ENCODE measurements around the gene C11orf16.
A peak's percentile ranks its signal among the peaks of the same experiment; 100 is the strongest.
"Not testable (repeated sequence)": the region's sequence is repeated elsewhere in the genome, so short reads cannot be mapped to it uniquely, and the experiment has no call there.

Gene C11orf16

GRCh38 chr11:8932564-8933180 lies at the start of gene C11orf16:
Gene C11orf16, minus strand, starts transcription at chr11:8932947. Its CDS starts 639 bp downstream, at chr11:8932308.
- DNase-seq (ENCODE audit: low spot score): no peak

- no peak for DNase-seq (ENCODE audit: low spot score)
These were observed 47.7 kb upstream of the C11orf16 start for GRCh38 chr11:8980485-8980884.

GRCh38 chr11:8979365-8979764 lies 46.6 kb upstream of the C11orf16 start:
- DNase-seq (ENCODE audit: low spot score): not testable (repeated sequence)

GRCh38 chr11:8973121-8973520 lies 40.4 kb upstream of the C11orf16 start:
- no peak for DNase-seq (ENCODE audit: low spot score)

GRCh38 chr11:8971924-8972316 lies 39.2 kb upstream of the C11orf16 start:
- no peak for DNase-seq (ENCODE audit: low spot score)

- DNase-seq (ENCODE audit: low spot score): no peak
These were observed 38.6 kb upstream of the C11orf16 start for GRCh38 chr11:8971196-8971923.

GRCh38 chr11:8967184-8967583 lies 34.4 kb upstream of the C11orf16 start:
- no peak for DNase-seq (ENCODE audit: low spot score)

- peak; percentile 80 for DNase-seq (ENCODE audit: low spot score)
These were observed 31.9 kb upstream of the C11orf16 start, which contains the start of gene TMEM9B for GRCh38 chr11:8964324-8965320. Gene TMEM9B, minus strand, starts transcription at chr11:8964442. Its CDS starts 129 bp downstream, at chr11:8964313.

- peak; percentile 46 for DNase-seq (ENCODE audit: low spot score)
These were observed 31.0 kb upstream of the C11orf16 start for GRCh38 chr11:8963569-8964323.

- DNase-seq (ENCODE audit: low spot score): no peak
These were observed 30.1 kb upstream of the C11orf16 start for GRCh38 chr11:8962841-8963240.

GRCh38 chr11:8961401-8961800 lies 28.7 kb upstream of the C11orf16 start:
- no peak for DNase-seq (ENCODE audit: low spot score)

GRCh38 chr11:8959546-8960166 lies 26.9 kb upstream of the C11orf16 start:
- DNase-seq (ENCODE audit: low spot score): peak; percentile 66

- no peak for DNase-seq (ENCODE audit: low spot score)
These were observed 24.1 kb upstream of the C11orf16 start for GRCh38 chr11:8956860-8957259.

GRCh38 chr11:8948886-8949285 lies 16.1 kb upstream of the C11orf16 start:
- DNase-seq (ENCODE audit: low spot score): no peak

- DNase-seq (ENCODE audit: low spot score): no peak
These were observed 14.6 kb upstream of the C11orf16 start for GRCh38 chr11:8947230-8947943.

- no peak for DNase-seq (ENCODE audit: low spot score)
These were observed 9.8 kb upstream of the C11orf16 start, which contains the start of gene ASCL3 for GRCh38 chr11:8942518-8943066. Gene ASCL3, minus strand, starts transcription at chr11:8943016. Its CDS starts 4,855 bp downstream, at chr11:8938161.

- DNase-seq (ENCODE audit: low spot score): no peak
These were observed 8.8 kb upstream of the C11orf16 start for GRCh38 chr11:8941341-8942103.

- no peak for DNase-seq (ENCODE audit: low spot score)
These were observed 4.9 kb upstream of the C11orf16 start for GRCh38 chr11:8937659-8938058.

GRCh38 chr11:8937159-8937558 lies 4.4 kb upstream of the C11orf16 start:
- no peak for DNase-seq (ENCODE audit: low spot score)

Measured in kidney capillary endothelial cell (primary cell).